PFSK-1 (cell line): ENCODE measurements around the gene SHLD3.

Source experiments
- FOXP2 ChIP-seq: optimal IDR thresholded peaks from 2 replicates; pipeline ENCODE3; 2011; ENCODE audit warnings: borderline replicate concordance, control low read depth, inconsistent platforms; ENCODE audit not compliant: insufficient read depth; ENCODE audit errors: extremely low read length, extremely low read depth
- POLR2AphosphoS5 ChIP-seq: IDR thresholded peaks from 2 replicates; pipeline ENCODE4 v1.6.1; 2012; ENCODE audit warnings: low read depth, mild to moderate bottlenecking, control low read depth, low read length, moderate library complexity
- REST ChIP-seq, 2 experiments: IDR thresholded peaks; 2 replicates each; pipeline versions ENCODE4 v1.6.1 to v1.8.0; 2011 to 2012; ENCODE audit warnings: low read depth in 2 of 2, low read length in 2 of 2, control low read depth in 1 of 2, inconsistent platforms in 1 of 2, mild to moderate bottlenecking in 1 of 2, moderate library complexity in 1 of 2; ENCODE audit not compliant: insufficient read depth in 1 of 2
- SIN3A ChIP-seq: IDR thresholded peaks from 2 replicates; pipeline ENCODE4 v1.6.1; 2012; ENCODE audit warnings: mild to moderate bottlenecking, low read length, moderate library complexity, borderline replicate concordance; ENCODE audit not compliant: insufficient read depth
- TAF1 ChIP-seq: IDR thresholded peaks from 2 replicates; pipeline ENCODE4 v1.6.1; 2012; ENCODE audit warnings: low read length, control low read depth, borderline replicate concordance; ENCODE audit not compliant: insufficient read depth

Gene SHLD3

GRCh38 chr5:65640240-65640639, 15.4 kb downstream of the SHLD3 start:
- TF ChIP-seq TAF1 (no peak), REST (IDR thresholded peaks at IDR 0.05; ENCODE audit: insufficient read depth in 1 of 2, low read depth in 2 of 2, low read length in 2 of 2) (no peak)

GRCh38 chr5:65646938-65647337, 22.1 kb downstream of the SHLD3 start:
- TF ChIP-seq POLR2AphosphoS5 (no peak), REST (IDR thresholded peaks at IDR 0.05; ENCODE audit: insufficient read depth in 1 of 2, low read depth in 2 of 2, low read length in 2 of 2) (no peak), SIN3A (no peak), FOXP2 (no peak), TAF1 (no peak)

- no peak for TF ChIP-seq TAF1
- no peak for TF ChIP-seq REST (IDR thresholded peaks at IDR 0.05; ENCODE audit: insufficient read depth in 1 of 2, low read depth in 2 of 2, low read length in 2 of 2)
- TF ChIP-seq SIN3A, result no peak
These were observed 23.1 kb downstream of the SHLD3 start for GRCh38 chr5:65647941-65648340.

GRCh38 chr5:65651144-65651543, 26.3 kb downstream of the SHLD3 start:
- no peak for TF ChIP-seq TAF1
- TF ChIP-seq FOXP2, result no peak
- no peak for TF ChIP-seq SIN3A
- TF ChIP-seq REST (IDR thresholded peaks at IDR 0.05; ENCODE audit: insufficient read depth in 1 of 2, low read depth in 2 of 2, low read length in 2 of 2), result no peak
- no peak for TF ChIP-seq POLR2AphosphoS5

- TF ChIP-seq POLR2AphosphoS5 (no peak), FOXP2 (no peak), REST (IDR thresholded peaks at IDR 0.05; ENCODE audit: insufficient read depth in 1 of 2, low read depth in 2 of 2, low read length in 2 of 2) (no peak), SIN3A (no peak), TAF1 (no peak)
These were observed 29.9 kb downstream of the SHLD3 start for GRCh38 chr5:65654713-65655112.
